H9 (cell line): ENCODE data around the gene ARHGEF2. TPM values are rescaled to one million over a fixed set of nuclear protein-coding genes. Genes with fewer than 3 reads are reported as not detected.

Source experiments
- DNase-seq: peaks from one replicate; pipeline ENCODE4 v3.0.0-alpha.2; 2017
- H2AFZ ChIP-seq: one replicate; pipeline ENCODE4 v1.6.1; 2013; ENCODE audit warnings: mild to moderate bottlenecking, low read length, control low read depth, moderate library complexity
- H2AK5ac ChIP-seq: 2 replicates; pipeline ENCODE4 v1.6.1; 2013; ENCODE audit warnings: low read length, control low read depth, mixed read lengths; ENCODE audit not compliant: insufficient read length
- H2BK120ac ChIP-seq: one replicate; pipeline ENCODE4 v1.6.1; 2013; ENCODE audit warnings: low read depth, mild to moderate bottlenecking, low read length, control low read depth, inconsistent platforms; ENCODE audit not compliant: poor library complexity, severe bottlenecking
- H2BK12ac ChIP-seq: 2 replicates; pipeline ENCODE4 v1.6.1; 2013; ENCODE audit warnings: low read length, control low read depth, mixed read lengths, low read depth; ENCODE audit not compliant: insufficient read length
- H2BK15ac ChIP-seq: 2 replicates; pipeline ENCODE4 v1.6.1; 2013; ENCODE audit warnings: low read depth, low read length, control low read depth
- H2BK20ac ChIP-seq: one replicate; pipeline ENCODE4 v1.6.1; 2013; ENCODE audit warnings: low read depth, mild to moderate bottlenecking, low read length, control low read depth, inconsistent platforms; ENCODE audit not compliant: poor library complexity, severe bottlenecking
- H2BK5ac ChIP-seq: 2 replicates; pipeline ENCODE4 v1.6.1; 2013; ENCODE audit warnings: low read length, control low read depth, mixed read lengths; ENCODE audit not compliant: insufficient read length
- H3K14ac ChIP-seq: 2 replicates; pipeline ENCODE4 v1.6.1; 2013; ENCODE audit warnings: low read length, control low read depth; ENCODE audit not compliant: insufficient read depth
- H3K18ac ChIP-seq: 2 replicates; pipeline ENCODE4 v1.6.1; 2013; ENCODE audit warnings: low read depth, mild to moderate bottlenecking, mixed read lengths, low read length, control low read depth; ENCODE audit not compliant: insufficient read length
- H3K23ac ChIP-seq: 2 replicates; pipeline ENCODE4 v1.6.1; 2013; ENCODE audit warnings: low read length, control low read depth, mixed read lengths, low read depth; ENCODE audit not compliant: insufficient read length
- H3K23me2 ChIP-seq: 2 replicates; pipeline ENCODE4 v1.6.1; 2013; ENCODE audit warnings: low read depth, mild to moderate bottlenecking, mixed read lengths, low read length, control low read depth; ENCODE audit not compliant: insufficient read length, poor library complexity, severe bottlenecking
- H3K27ac ChIP-seq: 2 replicates; pipeline ENCODE4 v1.5.1; 2013; ENCODE audit warnings: low read length, control low read depth, mixed read lengths, low read depth; ENCODE audit not compliant: insufficient read length
- H3K27me3 ChIP-seq: 2 replicates; pipeline ENCODE4 v1.6.1; 2013; ENCODE audit warnings: low read length, control low read depth, inconsistent platforms; ENCODE audit not compliant: insufficient read depth
- H3K4ac ChIP-seq: 2 replicates; pipeline ENCODE4 v1.6.1; 2013; ENCODE audit warnings: low read depth, mild to moderate bottlenecking, control low read depth, inconsistent platforms, low read length, moderate library complexity
- H3K4me1 ChIP-seq: 2 replicates; pipeline ENCODE4 v1.6.1; 2013; ENCODE audit warnings: low read length, control low read depth, inconsistent platforms; ENCODE audit not compliant: insufficient read depth
- H3K4me2 ChIP-seq: 2 replicates; pipeline ENCODE4 v1.6.1; 2013; ENCODE audit warnings: low read length, control low read depth, mixed read lengths; ENCODE audit not compliant: insufficient read length, insufficient read depth
- H3K56ac ChIP-seq: 2 replicates; pipeline ENCODE4 v1.6.1; 2013; ENCODE audit warnings: low read depth, mild to moderate bottlenecking, mixed read lengths, low read length, control low read depth; ENCODE audit not compliant: insufficient read length
- H3K79me1 ChIP-seq: 2 replicates; pipeline ENCODE4 v1.6.1; 2013; ENCODE audit warnings: low read depth, mild to moderate bottlenecking, moderate library complexity, low read length, control low read depth, inconsistent platforms; ENCODE audit not compliant: insufficient read depth, poor library complexity, severe bottlenecking
- H3K79me2 ChIP-seq: 2 replicates; pipeline ENCODE4 v1.6.1; 2013; ENCODE audit warnings: low read length, control low read depth, inconsistent platforms; ENCODE audit not compliant: insufficient read depth
- H3K9ac ChIP-seq: 2 replicates; pipeline ENCODE4 v1.6.1; 2013; ENCODE audit warnings: low read length, control low read depth, mixed read lengths; ENCODE audit not compliant: insufficient read length; ENCODE audit errors: extremely low read depth
- H3K9me3 ChIP-seq: one replicate; pipeline ENCODE4 v1.6.1; 2013; ENCODE audit warnings: low read depth, low read length, inconsistent platforms; ENCODE audit not compliant: control insufficient read depth
- H3T11ph ChIP-seq: one replicate; pipeline ENCODE4 v1.6.1; 2013; ENCODE audit warnings: mild to moderate bottlenecking, low read length, control low read depth, inconsistent platforms
- H4K20me1 ChIP-seq: one replicate; pipeline ENCODE4 v1.6.1; 2013; ENCODE audit not compliant: control insufficient read depth, insufficient read length, insufficient read depth
- H4K5ac ChIP-seq: 2 replicates; pipeline ENCODE4 v1.6.1; 2013; ENCODE audit warnings: low read depth, mild to moderate bottlenecking, mixed read lengths, low read length, control low read depth; ENCODE audit not compliant: insufficient read length
- H4K8ac ChIP-seq: replicated peaks from 2 replicates; pipeline ENCODE4 v1.6.1; 2013; ENCODE audit warnings: low read length, control low read depth, mixed read lengths, low read depth; ENCODE audit not compliant: insufficient read length
- H4K91ac ChIP-seq: 2 replicates; pipeline ENCODE4 v1.6.1; 2013; ENCODE audit warnings: low read depth, mild to moderate bottlenecking, moderate library complexity, mixed read lengths, low read length, control low read depth; ENCODE audit not compliant: insufficient read length
- H3K27ac Mint-ChIP-seq, 3 experiments: 2 replicates in 2 of 3; 3 replicates in 1 of 3; pipeline ENCODE4 v1.8.0; 2020 to 2021; ENCODE audit warnings: mixed read lengths in 3 of 3, mild to moderate bottlenecking in 1 of 3, moderate library complexity in 1 of 3
- H3K27me3 Mint-ChIP-seq: 2 replicates; pipeline ENCODE4 v1.8.0; 2021; ENCODE audit warnings: low read depth, mild to moderate bottlenecking, moderate library complexity, mixed read lengths
- H3K36me3 Mint-ChIP-seq, 3 experiments: 2 replicates in 2 of 3; 3 replicates in 1 of 3; pipeline ENCODE4 v1.8.0; 2020 to 2021; ENCODE audit warnings: low read depth in 3 of 3, mixed read lengths in 3 of 3; ENCODE audit not compliant: insufficient read depth in 1 of 3
- H3K4me1 Mint-ChIP-seq, 2 experiments: 2 replicates each; pipeline ENCODE4 v1.8.0; 2020; ENCODE audit warnings: mixed read lengths in 2 of 2
- H3K4me3 Mint-ChIP-seq, 2 experiments: 2 replicates in 1 of 2; 3 replicates in 1 of 2; pipeline ENCODE4 v1.8.0; 2020 to 2021; ENCODE audit warnings: mild to moderate bottlenecking in 2 of 2, mixed read lengths in 2 of 2, moderate library complexity in 1 of 2
- H3K9me3 Mint-ChIP-seq, 2 experiments: 2 replicates in 1 of 2; 3 replicates in 1 of 2; pipeline ENCODE4 v1.8.0; 2020; ENCODE audit warnings: mild to moderate bottlenecking in 2 of 2, mixed read lengths in 2 of 2, moderate library complexity in 1 of 2
- WGBS: extraction: QIAGEN DNeasy Blood & Tissue Kit; methylation state at CpG from one replicate; pipeline ENCODE4 v1.1.7; 2013; ENCODE audit warnings: missing lambda C conversion rate, low lambda C conversion rate, mixed read lengths; ENCODE audit not compliant: insufficient read length; ENCODE audit errors: extremely low coverage; 5-methylcytosine and 5-hydroxymethylcytosine counted together
- total RNA-seq: library from RNA; stranded (reverse); gene quantifications from 2 replicates; pipeline ENCODE4 v1.2.1, GENCODE V29; 2021
- TF ChIP-seq, protein P1 (sequence below): fragments of 200-600 bp; sonication (generic); conservative IDR thresholded peaks from 3 replicates; pipeline ENCODE4 v1.8.0; 2021; ENCODE audit warnings: antibody characterized with exemption, mild to moderate bottlenecking

The ARHGEF2 gene
- total RNA-seq, 1 experiment from 2014 or later = 111 TPM

DNA sequence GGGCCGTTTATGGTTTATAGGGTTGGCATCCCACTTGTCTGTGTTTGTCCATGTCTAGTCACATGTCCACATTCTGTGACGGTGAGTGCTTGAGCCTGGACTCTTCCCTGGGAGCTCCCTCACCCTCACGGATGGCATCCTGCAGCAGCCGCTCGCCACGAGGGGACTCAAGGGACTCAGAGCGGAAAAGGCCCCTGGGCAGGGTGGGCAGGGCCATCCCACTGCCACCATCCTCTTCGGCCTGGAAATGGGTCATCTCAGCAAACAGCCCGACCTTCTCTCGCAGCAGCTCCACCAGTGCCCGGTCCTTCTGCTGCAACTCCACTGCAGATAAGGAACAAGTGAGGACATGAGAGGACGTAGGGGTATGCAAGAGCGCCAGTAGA lies 25.8 kb downstream of the ARHGEF2 start:
- peaks cover 44 to 92% (median 80%) of the 10 kb centered on the region in 3 experiments; a peak in 6 of 7 replicates for H3K36me3 Mint-ChIP-seq
- Histone ChIP-seq H3K56ac (no peak overlapping the region), H2BK120ac (no peak overlapping the region), H3K4me1 (no peaks in the 10 kb centered on the region), H3K27me3 (no peaks in the 10 kb centered on the region), H2BK15ac (no peak overlapping the region), H2AFZ (no peak overlapping the region), H3K4me2 (no peak overlapping the region), H3K27ac (no peak overlapping the region), H4K91ac (no peak overlapping the region), H4K8ac (no peak overlapping the region), H3K23ac (no peak overlapping the region), H2BK5ac (no peak overlapping the region), H4K20me1 (no peaks in the 10 kb centered on the region), H3K9me3 (no peaks in the 10 kb centered on the region), H3T11ph (no peak overlapping the region), H3K23me2 (no peaks in the 10 kb centered on the region), H4K5ac (no peak overlapping the region), H3K4ac (no peak overlapping the region), H2AK5ac (no peak overlapping the region), H3K18ac (no peak overlapping the region), H2BK20ac (no peak overlapping the region), H3K79me2 (no peaks in the 10 kb centered on the region), H2BK12ac (no peak overlapping the region), H3K79me1 (peaks cover 3% of the 10 kb centered on the region), H3K14ac (no peak overlapping the region), H3K9ac (no peak overlapping the region)
- H3K4me3 Mint-ChIP-seq = no peak overlapping the region
- no peaks in the 10 kb centered on the region for H3K9me3 Mint-ChIP-seq
- H3K27ac Mint-ChIP-seq = no peak overlapping the region
- WGBS = no CpG with 5 or more reads among the region's 13 CpGs
- DNase-seq = no peak
- no peaks in the 10 kb centered on the region for H3K27me3 Mint-ChIP-seq
- H3K4me1 Mint-ChIP-seq = no peaks in the 10 kb centered on the region
- TF ChIP-seq, protein P1, sequence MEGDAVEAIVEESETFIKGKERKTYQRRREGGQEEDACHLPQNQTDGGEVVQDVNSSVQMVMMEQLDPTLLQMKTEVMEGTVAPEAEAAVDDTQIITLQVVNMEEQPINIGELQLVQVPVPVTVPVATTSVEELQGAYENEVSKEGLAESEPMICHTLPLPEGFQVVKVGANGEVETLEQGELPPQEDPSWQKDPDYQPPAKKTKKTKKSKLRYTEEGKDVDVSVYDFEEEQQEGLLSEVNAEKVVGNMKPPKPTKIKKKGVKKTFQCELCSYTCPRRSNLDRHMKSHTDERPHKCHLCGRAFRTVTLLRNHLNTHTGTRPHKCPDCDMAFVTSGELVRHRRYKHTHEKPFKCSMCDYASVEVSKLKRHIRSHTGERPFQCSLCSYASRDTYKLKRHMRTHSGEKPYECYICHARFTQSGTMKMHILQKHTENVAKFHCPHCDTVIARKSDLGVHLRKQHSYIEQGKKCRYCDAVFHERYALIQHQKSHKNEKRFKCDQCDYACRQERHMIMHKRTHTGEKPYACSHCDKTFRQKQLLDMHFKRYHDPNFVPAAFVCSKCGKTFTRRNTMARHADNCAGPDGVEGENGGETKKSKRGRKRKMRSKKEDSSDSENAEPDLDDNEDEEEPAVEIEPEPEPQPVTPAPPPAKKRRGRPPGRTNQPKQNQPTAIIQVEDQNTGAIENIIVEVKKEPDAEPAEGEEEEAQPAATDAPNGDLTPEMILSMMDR = no peak
